IMR-90 (cell line): ENCODE data around the gene COTL1. TPM values are rescaled to one million over a fixed set of nuclear protein-coding genes. Genes with fewer than 3 reads are reported as not detected.

Experiments used
- ATAC-seq: fragments of 200-7000 bp; cut with Tn5 transposase; 2 replicates; pipeline ENCODE4 v1.9.1; 2020; ENCODE audit warnings: low read depth, mild to moderate bottlenecking, moderate library complexity
- BruUV-seq: library from RNA; stranded (reverse); fragments of 400-500 nt; replicated peaks from 2 replicates; lab custom pipeline; 2021; lab: Mats Ljungman, UMichigan
- CTCF ChIA-PET: fragments of 300-600 bp; formaldehyde crosslinking; extraction: SDS; loops from one replicate; lab custom pipeline; 2021; ENCODE audit warnings: antibody characterized with exemption; lab: Yijun Ruan, JAX
- POLR2A ChIA-PET: fragments of 300-600 bp; sonication (Branson Sonifier 250); formaldehyde crosslinking; loops from one replicate; lab custom pipeline; 2022; ENCODE audit warnings: antibody characterized with exemption; ENCODE audit not compliant: unreplicated experiment; lab: Charles Lee
- DNase-seq: peaks from one replicate; pipeline ENCODE4 v3.0.0; 2013
- H2AFZ ChIP-seq: replicated peaks from 2 replicates; pipeline ENCODE3; 2013; ENCODE audit warnings: low read length, mild to moderate bottlenecking; ENCODE audit not compliant: poor library complexity
- H2AK5ac ChIP-seq: 2 replicates; pipeline ENCODE4 v1.6.1; 2013; ENCODE audit warnings: low read depth, low read length, inconsistent platforms
- H2AK9ac ChIP-seq: replicated peaks from 2 replicates; pipeline ENCODE3; 2013; ENCODE audit warnings: mild to moderate bottlenecking, low read depth, low read length, moderate library complexity; ENCODE audit not compliant: poor library complexity
- H2BK120ac ChIP-seq: 2 replicates; pipeline ENCODE4 v1.6.1; 2013; ENCODE audit warnings: low read depth, low read length, inconsistent platforms
- H2BK15ac ChIP-seq: 3 replicates; pipeline ENCODE4 v1.6.1; 2013; ENCODE audit warnings: low read depth, low read length, inconsistent platforms
- H2BK20ac ChIP-seq: 2 replicates; pipeline ENCODE4 v1.6.1; 2013; ENCODE audit warnings: low read depth, mild to moderate bottlenecking, inconsistent platforms, low read length, moderate library complexity
- H2BK5ac ChIP-seq: 2 replicates; pipeline ENCODE4 v1.6.1; 2013; ENCODE audit warnings: mild to moderate bottlenecking, low read depth, low read length, inconsistent platforms; ENCODE audit not compliant: poor library complexity, severe bottlenecking
- H3K14ac ChIP-seq: replicated peaks from 2 replicates; pipeline ENCODE4 v1.6.1; 2013; ENCODE audit warnings: low read depth, low read length, inconsistent platforms
- H3K18ac ChIP-seq: 2 replicates; pipeline ENCODE4 v1.6.1; 2013; ENCODE audit warnings: low read depth, low read length, control low read depth
- H3K23ac ChIP-seq: 2 replicates; pipeline ENCODE4 v1.6.1; 2013; ENCODE audit warnings: low read depth, low read length, inconsistent platforms
- H3K27ac ChIP-seq: 2 replicates; pipeline ENCODE4 v1.5.1; 2013; ENCODE audit warnings: mild to moderate bottlenecking, control low read depth, low read length; ENCODE audit not compliant: insufficient read depth
- H3K27me3 ChIP-seq: 2 replicates; pipeline ENCODE4 v1.6.1; 2013; ENCODE audit warnings: low read length; ENCODE audit not compliant: control insufficient read depth, insufficient read depth
- H3K36me3 ChIP-seq: 2 replicates; pipeline ENCODE4 v1.6.1; 2013; ENCODE audit warnings: low read length, mixed read lengths; ENCODE audit not compliant: control insufficient read depth, insufficient read depth
- H3K4ac ChIP-seq: 2 replicates; pipeline ENCODE4 v1.6.1; 2013; ENCODE audit warnings: low read depth, low read length, inconsistent platforms
- H3K4me1 ChIP-seq: 2 replicates; pipeline ENCODE4 v1.6.1; 2013; ENCODE audit warnings: low read length, mixed read lengths; ENCODE audit not compliant: control insufficient read depth, insufficient read depth
- H3K4me2 ChIP-seq: 2 replicates; pipeline ENCODE4 v1.6.1; 2013; ENCODE audit warnings: low read depth, mild to moderate bottlenecking, control low read depth, low read length, moderate library complexity
- H3K4me3 ChIP-seq: 2 replicates; pipeline ENCODE4 v1.5.1; 2013; ENCODE audit warnings: low read depth, mild to moderate bottlenecking, control low read depth, low read length, moderate library complexity; ENCODE audit not compliant: insufficient read depth
- H3K56ac ChIP-seq: 2 replicates; pipeline ENCODE4 v1.6.1; 2013; ENCODE audit warnings: low read length, inconsistent platforms; ENCODE audit not compliant: insufficient read depth; ENCODE audit errors: extremely low read depth
- H3K79me1 ChIP-seq, 2 experiments: 2 replicates each; pipeline ENCODE4 v1.6.1; 2013; ENCODE audit warnings: low read length in 2 of 2, inconsistent platforms in 1 of 2, low read depth in 1 of 2
- H3K9ac ChIP-seq: 2 replicates; pipeline ENCODE4 v1.6.1; 2013; ENCODE audit warnings: low read depth, low read length, control low read depth
- H3K9me1 ChIP-seq: 2 replicates; pipeline ENCODE4 v1.6.1; 2013; ENCODE audit warnings: low read length, inconsistent platforms; ENCODE audit not compliant: insufficient read depth
- H3K9me3 ChIP-seq: 2 replicates; pipeline ENCODE4 v1.6.1; 2013; ENCODE audit warnings: low read length; ENCODE audit not compliant: control insufficient read depth, insufficient read depth
- H4K20me1 ChIP-seq: 2 replicates; pipeline ENCODE4 v1.6.1; 2013; ENCODE audit warnings: low read length, inconsistent platforms; ENCODE audit not compliant: insufficient read depth
- H4K5ac ChIP-seq: 2 replicates; pipeline ENCODE4 v1.6.1; 2013; ENCODE audit warnings: mild to moderate bottlenecking, low read depth, low read length, control low read depth
- H4K8ac ChIP-seq, 2 experiments: 2 replicates each; pipeline ENCODE4 v1.6.1; 2013; ENCODE audit warnings: low read depth in 2 of 2, low read length in 2 of 2, control low read depth in 1 of 2, inconsistent platforms in 1 of 2
- H4K91ac ChIP-seq: 2 replicates; pipeline ENCODE4 v1.6.1; 2013; ENCODE audit warnings: low read depth, low read length, inconsistent platforms; ENCODE audit not compliant: insufficient read depth
- RFX5 ChIP-seq: IDR thresholded peaks from 2 replicates; pipeline ENCODE4 v1.8.0; 2012; ENCODE audit warnings: low read depth, mild to moderate bottlenecking, low read length, moderate library complexity
- WGBS, 2 experiments: methylation state at CpG; one replicate each; pipeline versions ENCODE4 v1.1.5 to v1.1.7; 2013; ENCODE audit warnings: missing lambda C conversion rate in 2 of 2; ENCODE audit not compliant: insufficient read length in 1 of 2; ENCODE audit errors: extremely low coverage in 2 of 2; 5-methylcytosine and 5-hydroxymethylcytosine counted together
- dilution Hi-C: fragments of 300-500 bp; cut with HindIII; formaldehyde crosslinking; loops from one replicate; pipeline ENCODE4 v1.14.3; 2018; ENCODE audit warnings: low sequenced_read_pairs; ENCODE audit not compliant: unreplicated experiment
- in situ Hi-C: fragments of 300-500 bp; cut with MboI; formaldehyde crosslinking; loops from 3 replicates; pipeline ENCODE4 v1.14.3; 2019; ENCODE audit warnings: low sequenced_read_pairs, inconsistent platforms, mixed read lengths
- intact Hi-C: fragments of 100-400 bp; cut with micrococcal nuclease; formaldehyde crosslinking; loops from 2 replicates; pipeline ENCODE4 v1.10.0; 2022
- polyA plus RNA-seq, 3 experiments: library from polyadenylated mRNA; depleted of rRNA; stranded (reverse); fragments of >200 nt; gene quantifications; 2 replicates each; pipeline ENCODE4 v1.2.3, GENCODE V29; 2012; ENCODE audit warnings: low replicate concordance in 1 of 3
- total RNA-seq: library from RNA; depleted of rRNA; stranded (reverse); fragments of >200 nt; gene quantifications from 2 replicates; pipeline ENCODE4 v1.2.3, GENCODE V29; 2012

The COTL1 gene
- total and polyA plus RNA-seq, 2 of the 4 experiments (the other 2 are of a cell fraction): 144 to 258 TPM

GRCh38 chr16:84612686-84613085 is 5.2 kb downstream of the COTL1 start:
- ATAC-seq (no peak), DNase-seq (no peak)
- peaks cover 49% of the 10 kb centered on the region for H3K9me1 ChIP-seq
- H3K36me3 ChIP-seq: peaks cover 36% of the 10 kb centered on the region
- dilution Hi-C loops (no loop called here), in situ Hi-C loops (no loop called here), intact Hi-C loops (loop anchor here (5.0 to 10.0 kb wide), 2 partner anchors 45 to 318 kb away; partner anchors contain the start of gene WFDC1)
- TF ChIP-seq RFX5: no peak
- H2BK120ac ChIP-seq: no peak overlapping the region
- no peak overlapping the region for H3K9ac ChIP-seq
- no peak overlapping the region for H4K91ac ChIP-seq
- H2AK9ac ChIP-seq: peak overlapping the region; percentile 47
- no CpG with 5 or more reads among the region's 7 CpGs for WGBS, 2 experiments
- ChIA-PET POLR2A (no interaction called here), CTCF (no interaction called here)
- H2BK15ac ChIP-seq: no peak overlapping the region
- no peak overlapping the region for H3K4me3 ChIP-seq
- H3K4me2 ChIP-seq: no peak overlapping the region
- H3K23ac ChIP-seq: peak overlapping the region; percentile 25; the same call in 1 of the 2 replicates
- H4K20me1 ChIP-seq: peaks cover 100% of the 10 kb centered on the region
- BruUV-seq: no TSS peak
- peaks cover 34% of the 10 kb centered on the region for H3K4me1 ChIP-seq
- H3K27me3 ChIP-seq: no peaks in the 10 kb centered on the region
- peak overlapping the region; percentile 24; the same call in 1 of the 2 replicates for H3K4ac ChIP-seq
- H3K18ac ChIP-seq: no peak overlapping the region
- no peak overlapping the region for H2AFZ ChIP-seq
- H2BK5ac ChIP-seq: no peak overlapping the region
- H4K5ac ChIP-seq: no peak overlapping the region
- no peak overlapping the region for H2AK5ac ChIP-seq
- no peak overlapping the region for H3K27ac ChIP-seq
- H3K79me1 ChIP-seq: peaks cover 9 to 86% of the 10 kb centered on the region in 2 experiments
- H3K9me3 ChIP-seq: no peaks in the 10 kb centered on the region
- no peak overlapping the region for H3K56ac ChIP-seq
- no peak overlapping the region for H3K14ac ChIP-seq
- no peak overlapping the region for H2BK20ac ChIP-seq
- H4K8ac ChIP-seq: 0 out of 4 replicates have a peak overlapping the region, but pooled peaks of 1 of the 2 experiments have one; percentile 22
